ENCODE measurements around the gene SLC27A1. TPM values are rescaled to one million over a fixed set of nuclear protein-coding genes. Genes with fewer than 3 reads are reported as not detected.
"Not testable (repeated sequence)": the region's sequence is repeated elsewhere in the genome, so short reads cannot be mapped to it uniquely, and the experiment has no call there.

Gene SLC27A1
- total RNA-seq, 1 donor from 2014 or later = 4.3 TPM

GRCh38 chr19:17505223-17505622, 34.9 kb downstream of the SLC27A1 start:
- no peak for ATAC-seq (ENCODE audit: low read depth)

GRCh38 chr19:17506745-17507144, 36.4 kb downstream of the SLC27A1 start:
- DNase-seq (no peak), ATAC-seq (ENCODE audit: low read depth) (no peak)
- Mint-ChIP-seq H3K27me3 (no peaks in the 10 kb centered on the region), H3K9me3 (no peaks in the 10 kb centered on the region), H3K27ac (no peak overlapping the region), H3K4me1 (peaks cover 30% of the 10 kb centered on the region), H3K4me3 (no peak overlapping the region), H3K36me3 (ENCODE audit: low read depth) (peaks cover 22% of the 10 kb centered on the region)
- ChIA-PET CTCF (interaction anchor here (1.0 to 2.3 kb wide), 2 partner anchors 9 to 10 kb away, joined by 3 to 10 read pairs; no protein-coding TSS in a partner anchor), POLR2A (interaction anchor here (0.7 kb wide), 1 partner anchor 240 kb away, joined by 4 read pairs; no protein-coding TSS in a partner anchor)
- no peak for TF ChIP-seq CTCF (IDR thresholded peaks at IDR 0.05)
- intact Hi-C loops (cut with micrococcal nuclease) = no loop called here

More at GRCh38 chr19:17505223-17505622, 34.9 kb downstream of the SLC27A1 start:
- intact Hi-C loops (cut with micrococcal nuclease) = no loop called here
- POLR2A ChIA-PET = interaction anchor here (0.5 to 0.8 kb wide), 2 partner anchors 13 to 33 kb away, joined by 3 to 7 read pairs; no protein-coding TSS in a partner anchor
- DNase-seq = no peak
- Mint-ChIP-seq H3K27ac (no peak overlapping the region), H3K27me3 (no peaks in the 10 kb centered on the region), H3K4me3 (no peak overlapping the region), H3K4me1 (peaks cover 20% of the 10 kb centered on the region), H3K36me3 (ENCODE audit: low read depth) (peaks cover 26% of the 10 kb centered on the region), H3K9me3 (no peaks in the 10 kb centered on the region)
- CTCF ChIA-PET = no interaction called here
- TF ChIP-seq CTCF (IDR thresholded peaks at IDR 0.05) = no peak

- intact Hi-C loops (cut with micrococcal nuclease); H3K9me3 Mint-ChIP-seq: not testable (repeated sequence)
- CTCF ChIA-PET = interaction anchor here (2.3 kb wide), 1 partner anchor 12 kb away, joined by 10 read pairs; no protein-coding TSS in a partner anchor
Observed at GRCh38 chr19:17508558-17508933, 38.2 kb downstream of the SLC27A1 start.

GRCh38 chr19:17510220-17510993, 40.1 kb downstream of the SLC27A1 start:
- H3K27ac Mint-ChIP-seq = peak overlapping the region; percentile 98
- no peaks in the 10 kb centered on the region for H3K9me3 Mint-ChIP-seq
- peak overlapping the region; percentile 100 for H3K4me3 Mint-ChIP-seq
- peaks cover 29% of the 10 kb centered on the region for H3K36me3 Mint-ChIP-seq (ENCODE audit: low read depth)
- no peaks in the 10 kb centered on the region for H3K27me3 Mint-ChIP-seq
- intact Hi-C loops (cut with micrococcal nuclease) = loop anchor here (5.0 kb wide), 1 partner anchor 103 kb away; the partner anchor contains the start of gene BST2
- ATAC-seq (ENCODE audit: low read depth) = no peak
- POLR2A ChIA-PET = interaction anchor here (0.5 to 7.4 kb wide), 15 partner anchors 14 to 349 kb away, joined by 3 to 347 read pairs (median 6); partner anchors contain the start of genes BST2, MVB12A and RPL18A
- no peak for DNase-seq
- no peak for TF ChIP-seq CTCF (IDR thresholded peaks at IDR 0.05)
- CTCF ChIA-PET = interaction anchor here (0.6 to 2.4 kb wide), 6 partner anchors 13 to 1012 kb away, joined by 3 to 14 read pairs (median 6); no protein-coding TSS in a partner anchor
- peaks cover 50% of the 10 kb centered on the region for H3K4me1 Mint-ChIP-seq

More at GRCh38 chr19:17508558-17508933, 38.2 kb downstream of the SLC27A1 start:
- H3K36me3 Mint-ChIP-seq (ENCODE audit: low read depth) = peaks cover 32% of the 10 kb centered on the region
- H3K4me1 Mint-ChIP-seq = peaks cover 38% of the 10 kb centered on the region
- ATAC-seq (ENCODE audit: low read depth); H3K4me3 Mint-ChIP-seq; H3K27me3 Mint-ChIP-seq; H3K27ac Mint-ChIP-seq; DNase-seq: not testable (repeated sequence)
- POLR2A ChIA-PET = interaction anchor here (7.4 kb wide), 1 partner anchor 17 kb away, joined by 347 read pairs; a partner anchor contains a TSS

GRCh38 chr19:17511724-17512573, 41.6 kb downstream of the SLC27A1 start:
- Mint-ChIP-seq H3K36me3 (ENCODE audit: low read depth) (peaks cover 31% of the 10 kb centered on the region), H3K4me1 (peaks cover 50% of the 10 kb centered on the region), H3K4me3 (peak overlapping the region; percentile 100), H3K9me3 (no peaks in the 10 kb centered on the region), H3K27ac (peak overlapping the region; percentile 98), H3K27me3 (no peaks in the 10 kb centered on the region)
- ATAC-seq (ENCODE audit: low read depth) (peak; percentile 82), DNase-seq (peak; percentile 95)
- intact Hi-C loops (cut with micrococcal nuclease) = loop anchor here (1.0 to 5.0 kb wide), 9 partner anchors 11 to 207 kb away; partner anchors contain the start of genes BST2, COLGALT1, MRPL34 and SLC27A1
- TF ChIP-seq CTCF (IDR thresholded peaks at IDR 0.05) = no peak
- CTCF ChIA-PET = interaction anchor here (1.0 to 2.4 kb wide), 7 partner anchors 11 to 94 kb away, joined by 3 to 14 read pairs (median 5); a partner anchor contains a TSS
- POLR2A ChIA-PET = interaction anchor here (0.6 to 7.4 kb wide), 25 partner anchors 13 to 360 kb away, joined by 3 to 347 read pairs (median 5); partner anchors contain the start of genes BST2, FCHO1, MVB12A and RPL18A

Measured in activated B cell treated with CpG ODN at 0.5 μM for 24 hours (primary cell).